GM12878 (cell line): ENCODE data around the gene VTCN1. TPM values are rescaled to one million over a fixed set of nuclear protein-coding genes. Genes with fewer than 3 reads are reported as not detected.

Experiments
- ATAC-seq: fragments of 200-7000 bp; cut with Tn5 transposase; 3 replicates; pipeline ENCODE4 v1.9.1; 2020; ENCODE audit warnings: mild to moderate bottlenecking, moderate library complexity
- BruUV-seq: library from RNA; stranded (reverse); fragments of 400-500 nt; replicated peaks from 2 replicates; lab custom pipeline; 2021; lab: Mats Ljungman, UMichigan
- CTCF ChIA-PET: fragments of 300-600 bp; sonication (Branson Sonifier 250); formaldehyde crosslinking; extraction: SDS; loops from one replicate; lab custom pipeline; 2021; ENCODE audit warnings: inconsistent platforms; lab: Yijun Ruan, JAX
- POLR2A ChIA-PET: fragments of 350-600 bp; formaldehyde crosslinking; extraction: SDS; loops from one replicate; lab custom pipeline; 2021; ENCODE audit warnings: inconsistent platforms; lab: Charles Lee
- RAD21 ChIA-PET: fragments of 300-600 bp; sonication (Branson Sonifier 250); formaldehyde crosslinking; loops from one replicate; lab custom pipeline; 2023; ENCODE audit warnings: antibody characterized with exemption; ENCODE audit not compliant: unreplicated experiment; lab: Charles Lee
- SMC1A ChIA-PET: fragments of 300-600 bp; sonication (Branson Sonifier 250); formaldehyde crosslinking; loops from one replicate; lab custom pipeline; 2023; ENCODE audit not compliant: unreplicated experiment, uncharacterized antibody; lab: Charles Lee
- DNase-seq: peaks from one replicate; pipeline ENCODE4 v3.0.0-alpha.2; 2011; ENCODE audit warnings: low read depth, low spot score
- FAIRE-seq: peaks from 3 replicates; lab custom pipeline; 2011; peaks lifted over from hg19 to GRCh38; lab: Jason Lieb, UNC
- H2AFZ ChIP-seq: 2 replicates; pipeline ENCODE4 v1.6.0; 2011; ENCODE audit warnings: low read depth, low read length, control low read depth; ENCODE audit not compliant: control insufficient read depth
- H3K27ac ChIP-seq: 2 replicates; pipeline ENCODE4 v1.5.1; 2011; ENCODE audit warnings: control low read depth; ENCODE audit not compliant: control insufficient read depth, insufficient read depth
- H3K27me3 ChIP-seq, 2 experiments: replicated peaks in 1 of 2; 2 replicates each; pipeline versions ENCODE4 v1.6.0 to v1.6.1; 2011; ENCODE audit warnings: low read length in 1 of 2; ENCODE audit not compliant: control insufficient read depth in 2 of 2, insufficient read depth in 2 of 2
- H3K36me3 ChIP-seq, 2 experiments: 2 replicates each; pipeline ENCODE4 v1.5.1; 2011; ENCODE audit warnings: low read length in 1 of 2; ENCODE audit not compliant: control insufficient read depth in 2 of 2, insufficient read depth in 2 of 2
- H3K4me1 ChIP-seq: 2 replicates; pipeline ENCODE4 v1.6.1; 2011; ENCODE audit warnings: mild to moderate bottlenecking, low read length, moderate library complexity, mixed read lengths; ENCODE audit not compliant: control insufficient read depth, insufficient read depth
- H3K4me2 ChIP-seq: 2 replicates; pipeline ENCODE4 v1.6.0; 2011; ENCODE audit warnings: control low read depth; ENCODE audit not compliant: control insufficient read depth, insufficient read depth
- H3K4me3 ChIP-seq: fragments of 200-600 bp; sonication (generic); 2 replicates; pipeline ENCODE4 v1.5.1; 2016
- H3K79me2 ChIP-seq: 2 replicates; pipeline ENCODE4 v1.6.0; 2011; ENCODE audit warnings: low read length; ENCODE audit not compliant: control insufficient read depth, insufficient read depth
- H3K9ac ChIP-seq: 2 replicates; pipeline ENCODE4 v1.8.0; 2011; ENCODE audit warnings: low read length, control low read depth, mixed read lengths; ENCODE audit not compliant: control insufficient read depth, insufficient read depth
- H3K9me3 ChIP-seq: replicated peaks from 3 replicates; pipeline ENCODE4 v1.5.1; 2011; ENCODE audit warnings: mild to moderate bottlenecking, low read length; ENCODE audit not compliant: control insufficient read depth, insufficient read depth
- H4K20me1 ChIP-seq: 2 replicates; pipeline ENCODE4 v1.6.0; 2011; ENCODE audit not compliant: control insufficient read depth, insufficient read depth
- BRCA1 ChIP-seq: IDR thresholded peaks from 2 replicates; pipeline ENCODE4 v1.6.1; 2011; ENCODE audit warnings: low read depth, low read length, improper control_type of control experiment
- GATAD2B ChIP-seq: fragments of 450-650 bp; conservative IDR thresholded peaks from 2 replicates; pipeline ENCODE4 v1.6.1; 2017; ENCODE audit warnings: low read depth, mild to moderate bottlenecking, moderate library complexity
- JUNB ChIP-seq: IDR thresholded peaks from 2 replicates; pipeline ENCODE4 v1.6.1; 2016; ENCODE audit warnings: antibody characterized with exemption, mild to moderate bottlenecking
- LARP7 ChIP-seq: fragments of 450-650 bp; IDR thresholded peaks from 2 replicates; pipeline ENCODE4 v1.6.1; 2017; ENCODE audit warnings: mild to moderate bottlenecking
- MTA2 ChIP-seq: fragments of 450-650 bp; IDR thresholded peaks from 2 replicates; pipeline ENCODE4 v1.6.1; 2016; ENCODE audit warnings: low read depth, mild to moderate bottlenecking, moderate library complexity
- MTA3 ChIP-seq: IDR thresholded peaks from 2 replicates; pipeline ENCODE4 v1.6.1; 2012; ENCODE audit warnings: low read length, inconsistent platforms, borderline replicate concordance
- MYB ChIP-seq: fragments of 150-350 bp; IDR thresholded peaks from 2 replicates; pipeline ENCODE4 v1.6.1; 2014; ENCODE audit warnings: mild to moderate bottlenecking, low read depth, low read length, borderline replicate concordance
- NBN ChIP-seq: fragments of 450-650 bp; IDR thresholded peaks from 2 replicates; pipeline ENCODE4 v1.6.1; 2016
- NFYA ChIP-seq: IDR thresholded peaks from 2 replicates; pipeline ENCODE4 v1.6.1; 2011; ENCODE audit warnings: low read depth, mild to moderate bottlenecking, low read length, improper control_type of control experiment, borderline replicate concordance
- RBBP5 ChIP-seq: fragments of 200-600 bp; sonication (generic); conservative IDR thresholded peaks from 2 replicates; pipeline ENCODE4 v1.6.1; 2016
- SIN3A ChIP-seq: IDR thresholded peaks from 2 replicates; pipeline ENCODE4 v1.6.1; 2012; ENCODE audit warnings: low read depth, low read length, improper control_type of control experiment
- SPI1 ChIP-seq: IDR thresholded peaks from 2 replicates; pipeline ENCODE4 v1.6.1; 2011; ENCODE audit warnings: low read depth, mild to moderate bottlenecking, low read length, moderate library complexity, borderline replicate concordance; ENCODE audit not compliant: insufficient read depth
- SUZ12 ChIP-seq: fragments of 200-600 bp; sonication (generic); IDR thresholded peaks from one replicate; pipeline ENCODE4 v1.6.1; 2018; ENCODE audit warnings: antibody characterized with exemption, mild to moderate bottlenecking; ENCODE audit not compliant: unreplicated experiment
- ZNF622 ChIP-seq: fragments of 450-650 bp; IDR thresholded peaks from 2 replicates; pipeline ENCODE4 v1.6.1; 2017; ENCODE audit warnings: mild to moderate bottlenecking, inconsistent platforms
- ZSCAN29 ChIP-seq: fragments of 450-650 bp; IDR thresholded peaks from 2 replicates; pipeline ENCODE4 v1.6.1; 2017; ENCODE audit warnings: mild to moderate bottlenecking, moderate library complexity
- WGBS: methylation state at CpG from one replicate; pipeline ENCODE4 v1.1.6; 2016; ENCODE audit warnings: low lambda C conversion rate; ENCODE audit not compliant: insufficient replicate concordance, insufficient coverage; ENCODE audit errors: missing lambda C conversion rate; 5-methylcytosine and 5-hydroxymethylcytosine counted together
- in situ Hi-C: fragments of 300-500 bp; cut with MboI; formaldehyde crosslinking; loops from 9 replicates; pipeline ENCODE4 v1.14.3; 2018; ENCODE audit warnings: mixed read lengths
- intact Hi-C: fragments of 100-400 bp; cut with micrococcal nuclease; formaldehyde crosslinking; loops from one replicate; pipeline ENCODE4 v1.14.2; 2022; ENCODE audit not compliant: unreplicated experiment
- polyA plus RNA-seq, 11 experiments: library from polyadenylated mRNA; depleted of rRNA in 4 of 11; unstranded in 6 of 11; stranded (reverse) in 5 of 11; fragments of >200 nt; fragmentation: Nextera tagmentation in 4 of 11; fragmentation: Illumina TruSeq in 1 of 11; extraction: Ambion mirVana in 4 of 11; extraction: Trizol in 1 of 11; gene quantifications; 1 replicate in 1 of 11; 2 replicates in 10 of 11; pipeline versions ENCODE4 v1.2.1 to v1.2.3, GENCODE V29; 2011 to 2016; ENCODE audit warnings: inconsistent platforms in 2 of 11, missing spikeins in 2 of 11, low read depth in 1 of 11
- total RNA-seq, 4 experiments: library from RNA; depleted of rRNA in 3 of 4; stranded (reverse); fragments of >200 nt in 3 of 4; fragmentation: Illumina TruSeq in 1 of 4; extraction: Trizol in 1 of 4; gene quantifications; 2 replicates each; pipeline versions ENCODE4 v1.2.1 to v1.2.3, GENCODE V29; 2013 to 2021

Gene VTCN1
- total and polyA plus RNA-seq, 10 of the 15 experiments (the other 5 are each of a cell fraction or from before 2014, with no cell fraction given): not detected

GRCh38 chr1:117146575-117147340 lies 64.0 kb downstream of the VTCN1 start:
- ChIA-PET RAD21 (no interaction called here), POLR2A (no interaction called here), CTCF (interaction anchor here (1.1 kb wide), 1 partner anchor 18 kb away, joined by 4 read pairs; no protein-coding TSS in a partner anchor), SMC1A (no interaction called here)
- in situ Hi-C loops (no loop called here), intact Hi-C loops (no loop called here)
- Histone ChIP-seq H2AFZ (no peak overlapping the region), H3K4me2 (no peak overlapping the region), H3K79me2 (no peaks in the 10 kb centered on the region), H3K9ac (no peak overlapping the region), H3K27me3 (peaks cover 0 to 3% of the 10 kb centered on the region in 2 experiments; a peak in 1 of 4 replicates), H3K36me3 (no peaks in the 10 kb centered on the region), H3K4me1 (no peaks in the 10 kb centered on the region), H3K9me3 (no peaks in the 10 kb centered on the region; the same call in 1 of the 3 replicates), H3K4me3 (no peak overlapping the region), H3K27ac (no peak overlapping the region), H4K20me1 (no peaks in the 10 kb centered on the region)
- DNase-seq: no peak
- TF ChIP-seq SIN3A (no peak), LARP7 (no peak), MTA3 (no peak), NBN (no peak), JUNB (no peak), SUZ12 (no peak), BRCA1 (no peak), RBBP5 (no peak)
- WGBS: 27% methylated on average over 8 of the region's 8 CpGs
- FAIRE-seq: no peak
- ATAC-seq: no peak
- BruUV-seq: no TSS peak

GRCh38 chr1:117146072-117146471 lies 64.7 kb downstream of the VTCN1 start:
- intact Hi-C loops: no loop called here
- FAIRE-seq: no peak
- peaks cover 0 to 3% of the 10 kb centered on the region in 2 experiments; a peak in 1 of 4 replicates for H3K27me3 ChIP-seq
- no peaks in the 10 kb centered on the region; the same call in 2 of the 3 replicates for H3K9me3 ChIP-seq
- H2AFZ ChIP-seq: no peak overlapping the region
- whole genome bisulfite sequencing: 0% methylated on average over 2 of the region's 2 CpGs
- H3K79me2 ChIP-seq: no peaks in the 10 kb centered on the region
- BruUV-seq: no TSS peak
- ChIA-PET RAD21 (no interaction called here), SMC1A (no interaction called here), POLR2A (no interaction called here), CTCF (interaction anchor here (0.5 to 1.1 kb wide), 3 partner anchors 17 to 73 kb away, joined by 3 to 4 read pairs (median 3); no protein-coding TSS in a partner anchor)
- no peaks in the 10 kb centered on the region for H4K20me1 ChIP-seq
- no peaks in the 10 kb centered on the region for H3K4me1 ChIP-seq
- ATAC-seq: no peak
- DNase-seq: no peak
- no peak overlapping the region for H3K4me2 ChIP-seq
- no peak overlapping the region for H3K4me3 ChIP-seq
- no peak for TF ChIP-seq ZNF622
- TF ChIP-seq MYB: no peak
- TF ChIP-seq NFYA: no peak
- TF ChIP-seq MTA2: no peak
- TF ChIP-seq GATAD2B: no peak
- TF ChIP-seq SPI1: no peak
- TF ChIP-seq ZSCAN29: no peak
- no peaks in the 10 kb centered on the region for H3K36me3 ChIP-seq
- H3K27ac ChIP-seq: no peak overlapping the region
- in situ Hi-C loops: no loop called here
- H3K9ac ChIP-seq: no peak overlapping the region
